Measurements from ENCODE around the gene FILIP1L.

- TF ChIP-seq POLR2A (IDR thresholded peaks at IDR 0.05) = no peak
- no peak for TF ChIP-seq CTCF (IDR thresholded peaks at IDR 0.05)
These were observed 71.9 kb downstream of the FILIP1L start for GRCh38 chr3:100042166-100042981.

Measured in vagina (tissue), 2 donors.